Mesendoderm (in vitro differentiated cells): ENCODE measurements around the gene PSMB3.

Source experiments
- DNase-seq: peaks from one replicate; pipeline ENCODE4 v3.0.0; 2013
- H2AK5ac ChIP-seq: 2 replicates; pipeline ENCODE4 v1.6.1; 2013; ENCODE audit warnings: low read length, inconsistent platforms
- H2BK120ac ChIP-seq: 2 replicates; pipeline ENCODE4 v1.6.1; 2013; ENCODE audit warnings: low read depth, mild to moderate bottlenecking, low read length, moderate library complexity, mixed read lengths
- H2BK15ac ChIP-seq: replicated peaks from 2 replicates; pipeline ENCODE4 v1.6.1; 2013; ENCODE audit warnings: low read depth, mild to moderate bottlenecking, moderate library complexity
- H2BK5ac ChIP-seq: 2 replicates; pipeline ENCODE4 v1.6.1; 2013; ENCODE audit warnings: low read length, inconsistent platforms
- H3K18ac ChIP-seq: 2 replicates; pipeline ENCODE4 v1.6.1; 2013; ENCODE audit warnings: mild to moderate bottlenecking, low read length, mixed read lengths
- H3K23ac ChIP-seq: one replicate; pipeline ENCODE4 v1.6.1; 2013; ENCODE audit warnings: low read length
- H3K27ac ChIP-seq: 2 replicates; pipeline ENCODE4 v1.5.1; 2013; ENCODE audit warnings: low read depth, mild to moderate bottlenecking, inconsistent platforms, low read length, moderate library complexity
- H3K27me3 ChIP-seq: 2 replicates; pipeline ENCODE4 v1.6.1; 2013; ENCODE audit warnings: low read length, control low read depth, mild to moderate bottlenecking, inconsistent platforms; ENCODE audit not compliant: insufficient read depth, poor library complexity
- H3K36me3 ChIP-seq: 2 replicates; pipeline ENCODE4 v1.6.1; 2013; ENCODE audit warnings: low read length, inconsistent platforms; ENCODE audit not compliant: control insufficient read depth, insufficient read depth
- H3K4ac ChIP-seq: one replicate; pipeline ENCODE4 v1.6.1; 2013; ENCODE audit warnings: low read depth, mild to moderate bottlenecking, low read length, moderate library complexity
- H3K4me1 ChIP-seq: 2 replicates; pipeline ENCODE4 v1.6.1; 2013; ENCODE audit warnings: low read depth, low read length, inconsistent platforms; ENCODE audit not compliant: control insufficient read depth
- H3K4me2 ChIP-seq: 2 replicates; pipeline ENCODE4 v1.6.1; 2013; ENCODE audit warnings: low read length
- H3K4me3 ChIP-seq: 2 replicates; pipeline ENCODE4 v1.5.1; 2013; ENCODE audit warnings: mild to moderate bottlenecking, low read length
- H3K56ac ChIP-seq: one replicate; pipeline ENCODE4 v1.6.1; 2013; ENCODE audit warnings: low read length
- H3K79me1 ChIP-seq: 2 replicates; pipeline ENCODE4 v1.6.1; 2013; ENCODE audit warnings: low read length, inconsistent platforms
- H3K79me2 ChIP-seq: 2 replicates; pipeline ENCODE4 v1.6.1; 2013; ENCODE audit warnings: mild to moderate bottlenecking, low read length; ENCODE audit not compliant: control insufficient read depth, insufficient read depth
- H3K9ac ChIP-seq: 2 replicates; pipeline ENCODE4 v1.6.1; 2013; ENCODE audit warnings: low read length, inconsistent platforms
- H4K5ac ChIP-seq: one replicate; pipeline ENCODE4 v1.6.1; 2013; ENCODE audit warnings: low read length
- H4K8ac ChIP-seq: one replicate; pipeline ENCODE4 v1.6.1; 2013; ENCODE audit warnings: low read depth, mild to moderate bottlenecking, control low read depth, low read length, moderate library complexity
- WGBS: extraction: QIAGEN DNeasy Blood & Tissue Kit; methylation state at CpG from one replicate; pipeline ENCODE4 v1.1.7; 2013; ENCODE audit warnings: low lambda C conversion rate, missing lambda C conversion rate; ENCODE audit not compliant: insufficient coverage; ENCODE audit errors: extremely low coverage; 5-methylcytosine and 5-hydroxymethylcytosine counted together

Gene PSMB3

GRCh38 chr17:38740044-38740443 lies 12.5 kb upstream of the PSMB3 start:
- Histone ChIP-seq H4K5ac (no peak overlapping the region), H3K4ac (no peak overlapping the region), H3K23ac (no peak overlapping the region), H3K27ac (no peak overlapping the region), H3K56ac (no peak overlapping the region), H3K4me3 (no peak overlapping the region), H3K18ac (no peak overlapping the region), H3K4me1 (peaks cover 4% of the 10 kb centered on the region), H2AK5ac (no peak overlapping the region), H3K9ac (no peak overlapping the region), H3K27me3 (no peaks in the 10 kb centered on the region), H3K4me2 (no peak overlapping the region), H3K79me2 (peaks cover 50% of the 10 kb centered on the region), H2BK120ac (no peak overlapping the region), H3K36me3 (peaks cover 14% of the 10 kb centered on the region), H4K8ac (no peak overlapping the region), H3K79me1 (peaks cover 22% of the 10 kb centered on the region), H2BK5ac (no peak overlapping the region), H2BK15ac (no peak overlapping the region)
- WGBS: no CpG with 5 or more reads among the region's 19 CpGs
- no peak for DNase-seq

DNA sequence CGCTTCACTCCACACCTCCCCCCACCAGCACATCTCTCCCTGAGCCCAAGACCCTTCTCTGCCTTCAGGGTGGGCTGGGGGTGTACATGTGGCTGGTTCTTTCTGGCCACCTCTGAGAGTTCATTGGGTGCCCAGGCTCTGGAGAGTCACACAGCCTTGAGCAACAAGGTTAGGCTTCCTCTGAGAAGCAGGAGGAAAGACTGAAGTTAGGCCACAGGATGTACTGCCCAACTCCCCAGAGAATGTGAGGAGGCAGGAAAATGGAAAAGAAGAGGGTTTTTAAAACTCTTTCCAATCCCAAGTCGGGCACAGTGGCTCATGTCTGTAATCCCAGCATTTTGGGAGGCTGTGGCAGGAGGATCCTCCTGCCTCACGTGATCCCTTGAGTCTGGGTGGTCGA lies 11.7 kb upstream of the PSMB3 start:
- H3K4me1 ChIP-seq: peaks cover 8% of the 10 kb centered on the region
- H2BK120ac ChIP-seq: no peak overlapping the region
- no peak overlapping the region for H2BK15ac ChIP-seq
- no peak overlapping the region for H4K5ac ChIP-seq
- WGBS: no CpG with 5 or more reads among the region's 4 CpGs
- H3K9ac ChIP-seq: no peak overlapping the region
- H3K18ac ChIP-seq: no peak overlapping the region
- peaks cover 57% of the 10 kb centered on the region for H3K79me2 ChIP-seq
- no peak overlapping the region for H3K4me2 ChIP-seq
- H4K8ac ChIP-seq: no peak overlapping the region
- H3K27ac ChIP-seq: no peak overlapping the region
- H2AK5ac ChIP-seq: no peak overlapping the region
- H3K36me3 ChIP-seq: peaks cover 12% of the 10 kb centered on the region
- peaks cover 22% of the 10 kb centered on the region for H3K79me1 ChIP-seq
- H2BK5ac ChIP-seq: no peak overlapping the region
- no peak overlapping the region for H3K56ac ChIP-seq
- H3K4me3 ChIP-seq: no peak overlapping the region
- H3K27me3 ChIP-seq: no peaks in the 10 kb centered on the region
- no peak overlapping the region for H3K23ac ChIP-seq
- no peak for DNase-seq
- no peak overlapping the region for H3K4ac ChIP-seq

DNA sequence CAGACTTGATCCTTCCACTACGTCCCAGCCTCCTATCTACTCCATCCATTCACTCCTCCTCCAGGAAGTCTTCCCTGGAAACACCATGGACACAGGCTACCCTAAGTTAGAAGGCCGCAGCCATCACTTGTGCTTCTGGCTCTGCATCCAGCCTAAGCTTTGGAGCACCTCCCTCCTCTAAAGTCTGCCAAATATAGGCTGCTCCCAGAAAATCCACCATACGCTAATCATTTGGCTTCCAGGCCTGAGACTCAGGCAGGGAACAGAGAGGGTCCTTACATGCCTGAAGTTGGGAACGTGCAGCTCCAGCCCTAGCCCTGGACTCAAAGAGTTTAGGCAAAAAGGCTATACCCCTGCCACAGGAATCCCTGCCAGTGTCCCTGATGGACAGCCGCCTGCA lies 11.1 kb upstream of the PSMB3 start:
- Histone ChIP-seq H3K9ac (no peak overlapping the region), H2AK5ac (no peak overlapping the region), H4K5ac (no peak overlapping the region), H3K36me3 (peaks cover 10% of the 10 kb centered on the region), H3K4ac (no peak overlapping the region), H3K4me3 (no peak overlapping the region), H3K56ac (no peak overlapping the region), H2BK15ac (no peak overlapping the region), H4K8ac (no peak overlapping the region), H3K79me1 (peaks cover 24% of the 10 kb centered on the region), H3K79me2 (peaks cover 64% of the 10 kb centered on the region), H3K18ac (no peak overlapping the region), H3K23ac (no peak overlapping the region), H3K4me2 (no peak overlapping the region), H2BK5ac (no peak overlapping the region), H3K4me1 (peaks cover 14% of the 10 kb centered on the region), H2BK120ac (no peak overlapping the region), H3K27ac (no peak overlapping the region), H3K27me3 (no peaks in the 10 kb centered on the region)
- no peak for DNase-seq
- WGBS: no CpG with 5 or more reads among the region's 5 CpGs

DNA sequence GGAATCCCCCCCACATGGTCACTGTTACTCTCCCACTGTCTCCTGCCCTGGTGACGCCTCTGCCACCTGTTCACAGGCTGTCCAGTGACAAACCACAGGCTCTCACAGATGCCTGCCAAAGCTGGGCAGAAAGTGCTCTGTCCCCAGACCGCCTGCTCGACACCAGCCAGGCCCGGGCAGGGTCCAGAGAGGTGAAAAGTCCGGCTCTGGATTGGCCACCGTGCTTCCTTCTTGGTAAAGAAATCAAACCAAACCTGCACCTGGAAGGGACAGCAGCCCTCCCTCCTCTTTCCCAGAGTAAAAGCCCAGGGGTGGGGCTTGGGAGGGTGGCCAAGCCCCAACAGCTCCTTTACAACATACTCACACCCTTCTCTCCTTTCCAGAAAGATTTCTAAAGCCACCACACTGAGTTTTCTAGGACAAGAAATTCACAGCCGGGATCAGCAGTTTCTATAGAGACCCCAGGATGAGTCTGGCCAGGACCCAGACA lies 10.6 kb upstream of the PSMB3 start:
- Histone ChIP-seq H3K4ac (no peak overlapping the region), H3K27ac (no peak overlapping the region), H2BK120ac (no peak overlapping the region), H3K4me3 (no peak overlapping the region), H3K4me1 (peaks cover 14% of the 10 kb centered on the region), H3K4me2 (no peak overlapping the region), H3K56ac (no peak overlapping the region), H3K9ac (no peak overlapping the region), H2BK15ac (no peak overlapping the region), H3K79me2 (peaks cover 69% of the 10 kb centered on the region), H3K27me3 (no peaks in the 10 kb centered on the region), H3K23ac (no peak overlapping the region), H2BK5ac (no peak overlapping the region), H4K8ac (no peak overlapping the region), H3K79me1 (peaks cover 24% of the 10 kb centered on the region), H3K18ac (no peak overlapping the region), H4K5ac (no peak overlapping the region), H2AK5ac (no peak overlapping the region), H3K36me3 (peaks cover 10% of the 10 kb centered on the region)
- DNase-seq: no peak
- WGBS: no CpG with 5 or more reads among the region's 7 CpGs

DNA sequence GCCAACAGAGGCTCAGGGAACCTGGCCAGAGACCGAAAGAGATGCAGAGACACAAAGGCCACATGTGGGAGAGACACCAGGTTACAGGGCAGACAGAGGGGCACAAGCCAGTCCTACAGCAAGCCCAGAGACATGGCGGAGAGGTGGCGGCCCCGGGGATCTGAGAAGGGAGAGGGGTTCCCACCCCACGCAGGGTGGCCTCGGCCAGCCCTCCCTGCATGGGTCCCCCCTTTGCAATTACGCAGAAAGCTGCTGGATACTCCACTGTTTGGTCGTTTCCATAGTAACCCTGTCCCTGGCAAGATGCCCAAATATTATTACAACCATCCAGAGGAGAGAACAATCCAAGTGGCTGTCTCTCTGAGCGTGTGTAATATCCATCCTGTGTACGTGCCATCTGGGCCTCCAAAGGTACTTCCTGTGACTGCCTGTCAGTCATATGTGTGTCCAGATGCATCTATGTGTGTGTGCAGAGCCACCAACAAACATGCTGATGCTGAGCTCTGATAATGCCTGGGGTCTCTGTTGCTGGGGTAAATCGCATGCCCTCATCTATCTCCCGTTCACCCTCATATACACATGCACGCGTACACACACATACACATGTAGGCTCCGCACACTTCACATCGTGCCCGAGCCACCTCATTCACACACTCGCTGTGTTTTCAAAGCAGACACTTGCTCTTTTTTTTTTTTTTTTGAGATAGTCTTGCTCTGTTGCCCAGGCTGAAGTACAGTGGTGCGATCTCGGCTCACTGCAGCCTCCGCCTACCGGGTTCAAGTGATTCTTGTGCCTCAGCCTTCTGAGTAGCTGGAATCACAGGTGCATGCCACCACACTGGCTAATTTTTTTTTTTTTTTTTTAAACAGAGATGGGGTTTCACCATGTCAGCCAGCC lies 9.9 kb upstream of the PSMB3 start:
- Histone ChIP-seq H3K9ac (no peak overlapping the region), H3K79me2 (peaks cover 75% of the 10 kb centered on the region), H2BK15ac (no peak overlapping the region), H3K23ac (no peak overlapping the region), H3K4me1 (peaks cover 14% of the 10 kb centered on the region), H3K4me3 (no peak overlapping the region), H3K36me3 (peaks cover 10% of the 10 kb centered on the region), H3K56ac (no peak overlapping the region), H4K8ac (no peak overlapping the region), H3K27ac (no peak overlapping the region), H2AK5ac (no peak overlapping the region), H2BK5ac (no peak overlapping the region), H3K79me1 (peaks cover 24% of the 10 kb centered on the region), H3K4me2 (no peak overlapping the region), H4K5ac (no peak overlapping the region), H3K18ac (no peak overlapping the region), H3K4ac (no peak overlapping the region), H2BK120ac (no peak overlapping the region), H3K27me3 (no peaks in the 10 kb centered on the region)
- WGBS: no CpG with 5 or more reads among the region's 22 CpGs
- DNase-seq: no peak
